Stimulated activated naive B cell treated with anti-CD40 and anti-IgM and Interleukin-4, amounts not matched to agents 10 μg/mL and 1 μg/mL and 100 μg/mL, for 72 hours (primary cell): ENCODE measurements around the gene BCL3.
"Not testable (repeated sequence)": the region's sequence is repeated elsewhere in the genome, so short reads cannot be mapped to it uniquely, and the experiment has no call there.

Experiments
- ATAC-seq, 2 donors: fragments of 150-1000 bp; cut with Tn5 transposase; replicated peaks; 2 replicates each; pipeline ENCODE4 v1.10.0; 2021; ENCODE audit warnings: moderate library complexity in 1 of 2
- DNase-seq: peaks from one replicate; pipeline ENCODE4 v3.0.0; 2021
- H3K27ac Mint-ChIP-seq: one replicate; pipeline ENCODE4 v1.8.0; 2022; ENCODE audit warnings: mild to moderate bottlenecking, mixed read lengths
- H3K27me3 Mint-ChIP-seq, 2 donors: one replicate each; pipeline ENCODE4 v1.8.0; 2022; ENCODE audit warnings: mixed read lengths in 2 of 2
- H3K36me3 Mint-ChIP-seq, 2 donors: one replicate each; pipeline ENCODE4 v1.8.0; 2022; ENCODE audit warnings: mixed read lengths in 2 of 2, mild to moderate bottlenecking in 1 of 2
- H3K4me1 Mint-ChIP-seq, 2 donors: one replicate each; pipeline ENCODE4 v1.8.0; 2022; ENCODE audit warnings: mixed read lengths in 2 of 2, mild to moderate bottlenecking in 1 of 2
- H3K4me3 Mint-ChIP-seq, 2 donors: one replicate each; pipeline ENCODE4 v1.8.0; 2022; ENCODE audit warnings: mild to moderate bottlenecking in 2 of 2, mixed read lengths in 2 of 2, moderate library complexity in 1 of 2
- H3K9me3 Mint-ChIP-seq, 2 donors: one replicate each; pipeline ENCODE4 v1.8.0; 2022; ENCODE audit warnings: mixed read lengths in 2 of 2, mild to moderate bottlenecking in 1 of 2

The BCL3 gene, protein sequence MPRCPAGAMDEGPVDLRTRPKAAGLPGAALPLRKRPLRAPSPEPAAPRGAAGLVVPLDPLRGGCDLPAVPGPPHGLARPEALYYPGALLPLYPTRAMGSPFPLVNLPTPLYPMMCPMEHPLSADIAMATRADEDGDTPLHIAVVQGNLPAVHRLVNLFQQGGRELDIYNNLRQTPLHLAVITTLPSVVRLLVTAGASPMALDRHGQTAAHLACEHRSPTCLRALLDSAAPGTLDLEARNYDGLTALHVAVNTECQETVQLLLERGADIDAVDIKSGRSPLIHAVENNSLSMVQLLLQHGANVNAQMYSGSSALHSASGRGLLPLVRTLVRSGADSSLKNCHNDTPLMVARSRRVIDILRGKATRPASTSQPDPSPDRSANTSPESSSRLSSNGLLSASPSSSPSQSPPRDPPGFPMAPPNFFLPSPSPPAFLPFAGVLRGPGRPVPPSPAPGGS

DNA sequence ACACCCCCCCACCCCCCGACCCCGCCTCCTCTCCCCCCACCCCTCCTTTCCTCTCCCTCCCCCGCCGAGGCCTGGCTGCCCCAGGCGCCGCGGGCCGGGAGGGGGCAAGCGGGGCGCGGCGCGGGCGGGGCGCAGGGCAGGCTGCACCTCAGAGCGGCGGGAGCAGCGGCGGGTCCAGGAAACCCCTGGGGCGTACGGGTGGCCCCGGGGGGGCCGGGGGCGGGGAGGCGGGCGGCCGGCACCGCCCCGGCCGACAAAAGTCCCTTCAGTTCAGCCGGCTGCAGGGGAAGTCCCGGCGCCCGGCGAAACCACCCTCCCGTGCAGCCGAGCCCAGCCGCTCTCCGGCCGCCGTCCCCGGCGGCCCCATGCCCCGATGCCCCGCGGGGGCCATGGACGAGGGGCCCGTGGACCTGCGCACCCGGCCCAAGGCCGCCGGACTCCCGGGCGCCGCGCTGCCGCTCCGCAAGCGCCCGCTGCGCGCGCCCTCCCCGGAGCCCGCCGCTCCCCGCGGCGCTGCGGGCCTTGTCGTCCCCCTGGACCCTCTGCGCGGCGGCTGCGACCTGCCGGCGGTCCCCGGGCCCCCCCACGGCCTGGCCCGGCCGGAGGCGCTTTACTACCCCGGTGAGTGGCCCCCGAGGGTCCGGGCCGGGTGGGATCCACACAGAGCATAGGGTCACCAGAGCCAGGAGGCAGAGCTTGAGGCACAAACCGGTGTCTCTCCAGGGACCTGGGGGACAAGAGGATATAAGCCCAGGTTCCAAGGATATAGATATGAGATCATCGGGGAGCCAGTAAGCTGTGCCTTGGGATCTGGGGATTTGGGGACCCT lies at the start of gene BCL3:
TSS of gene BCL3 (plus strand) at position 283 of the 829 bp plus-strand sequence. CDS start at position 366, 83 bp downstream.
- Mint-ChIP-seq H3K9me3 (no peaks in the 10 kb centered on the region), H3K4me3 (peak within 1 kb of the TSS; percentile 88 to 95), H3K27ac (peak within 1 kb of the TSS; percentile 95), H3K36me3 (peaks cover 23 to 35% of the 10 kb centered on the region in 2 donors), H3K4me1 (peaks cover 59 to 68% of the 10 kb centered on the region in 2 donors), H3K27me3 (no peaks in the 10 kb centered on the region)
- ATAC-seq (peak; percentile 35 to 52), DNase-seq (peak; percentile 69)

DNA sequence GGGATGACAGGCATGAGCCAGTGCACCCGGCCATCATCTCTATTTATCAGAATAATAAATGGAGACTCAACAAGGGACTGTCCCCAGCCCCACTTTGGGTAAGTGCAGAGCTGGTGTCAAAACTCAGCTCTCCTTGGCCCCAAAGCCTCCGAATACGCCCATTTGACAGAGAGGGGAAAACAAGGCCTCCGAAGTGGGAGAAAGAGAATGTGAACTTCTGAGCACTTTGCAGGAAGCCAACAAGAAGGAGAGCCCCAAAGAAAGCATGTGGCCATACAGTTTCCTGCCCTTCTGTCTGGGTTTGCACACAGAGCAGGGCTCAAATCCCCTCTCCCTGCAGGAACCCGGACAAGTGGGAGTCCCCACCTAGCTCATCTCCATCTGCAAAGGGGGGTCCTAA lies 48.0 kb upstream of the BCL3 start:
- peaks cover 24 to 35% of the 10 kb centered on the region in 2 donors for H3K27me3 Mint-ChIP-seq
- H3K36me3 Mint-ChIP-seq: no peaks in the 10 kb centered on the region
- ATAC-seq (no peak), DNase-seq (no peak)
- H3K27ac Mint-ChIP-seq: no peak overlapping the region
- no peaks in the 10 kb centered on the region for H3K4me1 Mint-ChIP-seq
- no peaks in the 10 kb centered on the region for H3K9me3 Mint-ChIP-seq
- no peak overlapping the region for H3K4me3 Mint-ChIP-seq

DNA sequence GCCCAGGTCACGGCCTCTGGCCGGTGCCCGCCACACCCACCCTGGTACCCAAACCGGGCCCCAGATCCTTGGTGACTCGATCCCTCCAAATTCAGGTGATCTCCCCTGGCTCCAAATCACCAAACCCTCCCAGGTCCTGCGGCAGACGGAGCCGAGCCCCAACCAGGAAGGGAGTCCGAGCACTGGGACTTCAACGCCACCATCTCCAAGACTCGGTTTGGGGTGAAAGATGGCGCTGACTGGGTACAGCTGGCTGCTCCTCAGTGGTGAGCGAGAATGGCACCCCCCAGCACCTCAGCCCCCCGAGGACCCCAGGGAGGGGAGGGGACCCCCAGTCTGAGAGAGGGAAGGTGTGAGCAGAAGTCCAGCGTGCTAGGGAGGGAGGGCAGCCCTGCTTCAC lies 47.3 kb upstream of the BCL3 start:
- no peak for DNase-seq
- Mint-ChIP-seq H3K27ac (no peak overlapping the region), H3K27me3 (peaks cover 24 to 32% of the 10 kb centered on the region in 2 donors), H3K4me3 (no peak overlapping the region), H3K36me3 (no peaks in the 10 kb centered on the region), H3K9me3 (no peaks in the 10 kb centered on the region), H3K4me1 (no peaks in the 10 kb centered on the region)
- no peak for ATAC-seq

DNA sequence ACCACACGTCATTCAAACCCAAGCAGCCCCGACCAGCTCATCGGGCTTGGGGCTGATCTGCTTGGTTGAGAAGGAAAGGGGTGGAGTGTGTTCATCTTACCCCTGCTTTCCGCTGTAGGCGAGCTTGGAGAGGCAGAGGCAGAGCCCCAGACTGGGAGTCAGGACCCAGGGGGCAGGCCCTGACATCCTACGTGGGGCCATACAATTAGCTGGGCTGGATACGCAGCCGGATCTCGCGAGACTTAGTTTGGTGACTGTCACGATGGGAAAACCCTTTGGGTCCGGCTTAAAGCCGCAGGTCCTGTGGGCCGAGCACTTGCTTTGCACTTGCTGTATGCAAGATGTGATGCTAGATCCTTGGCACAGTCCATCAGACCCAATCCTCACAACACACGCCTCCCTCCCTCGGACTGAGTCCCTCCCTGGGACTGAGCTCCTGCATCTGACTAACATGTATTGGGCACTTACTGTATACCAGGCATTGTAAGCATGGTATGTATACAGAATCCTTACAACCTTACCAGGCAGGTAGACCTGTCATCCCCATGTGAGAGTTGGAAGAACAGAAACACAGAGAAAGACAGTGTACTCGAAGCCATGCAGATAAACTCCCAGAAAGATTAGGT lies 45.8 kb upstream of the BCL3 start:
- ATAC-seq (no peak), DNase-seq (no peak)
- Mint-ChIP-seq H3K4me1 (no peaks in the 10 kb centered on the region), H3K27ac (no peak overlapping the region), H3K36me3 (no peaks in the 10 kb centered on the region), H3K27me3 (peaks cover 14 to 26% of the 10 kb centered on the region in 2 donors), H3K9me3 (no peaks in the 10 kb centered on the region), H3K4me3 (no peak overlapping the region)

DNA sequence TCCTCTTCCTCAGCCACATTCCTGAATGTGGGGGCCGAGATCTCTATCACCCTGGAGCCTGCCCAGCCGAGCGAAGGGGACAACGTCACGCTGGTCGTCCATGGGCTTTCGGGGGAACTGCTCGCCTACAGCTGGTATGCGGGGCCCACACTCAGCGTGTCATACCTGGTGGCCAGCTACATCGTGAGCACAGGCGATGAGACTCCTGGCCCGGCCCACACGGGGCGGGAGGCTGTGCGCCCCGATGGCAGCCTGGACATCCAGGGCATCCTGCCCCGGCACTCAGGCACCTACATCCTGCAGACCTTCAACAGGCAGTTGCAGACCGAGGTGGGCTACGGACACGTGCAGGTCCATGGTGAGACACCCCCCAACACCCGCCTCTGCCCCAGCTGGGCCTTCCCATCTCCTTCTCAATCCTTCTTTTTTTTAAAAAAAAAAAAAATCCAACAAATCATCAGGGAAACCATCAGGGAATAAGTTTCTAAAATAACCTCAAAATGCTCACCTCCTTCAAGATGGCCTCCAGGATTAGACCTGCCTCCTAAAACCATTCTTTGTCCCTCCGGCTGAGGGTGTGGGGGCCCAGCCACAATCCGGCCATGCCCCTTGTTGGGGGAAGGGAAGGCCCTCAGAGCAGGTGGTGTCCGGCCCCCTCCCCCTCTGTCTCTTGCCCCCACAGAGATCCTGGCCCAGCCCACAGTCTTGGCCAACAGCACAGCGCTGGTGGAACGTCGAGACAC lies 45.0 kb upstream of the BCL3 start:
- DNase-seq: no peak
- Mint-ChIP-seq H3K36me3 (no peaks in the 10 kb centered on the region), H3K4me1 (no peaks in the 10 kb centered on the region), H3K9me3 (no peaks in the 10 kb centered on the region), H3K27me3 (peaks cover 5 to 18% of the 10 kb centered on the region in 2 donors), H3K27ac (no peak overlapping the region), H3K4me3 (no peak overlapping the region)
- ATAC-seq: no peak

DNA sequence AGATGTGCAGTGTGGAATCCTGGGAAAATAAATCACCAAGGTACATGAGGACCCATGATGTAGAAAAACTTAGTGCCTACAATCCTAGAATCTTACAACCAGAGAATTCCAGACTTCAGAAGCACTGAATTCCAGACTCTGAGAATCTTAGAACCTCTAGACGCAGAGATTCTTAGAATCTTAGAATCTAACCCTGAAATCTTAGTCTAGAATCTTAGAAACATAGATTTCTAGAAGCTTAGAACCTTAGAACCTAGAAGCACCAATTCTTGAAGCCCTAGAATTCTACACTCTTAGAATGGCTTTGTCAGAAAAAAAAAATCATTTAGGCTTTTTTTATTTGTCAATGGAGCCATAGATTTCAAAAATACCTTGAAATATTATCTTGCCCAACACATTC lies 43.5 kb upstream of the BCL3 start:
- DNase-seq: no peak
- ATAC-seq: no peak

DNA sequence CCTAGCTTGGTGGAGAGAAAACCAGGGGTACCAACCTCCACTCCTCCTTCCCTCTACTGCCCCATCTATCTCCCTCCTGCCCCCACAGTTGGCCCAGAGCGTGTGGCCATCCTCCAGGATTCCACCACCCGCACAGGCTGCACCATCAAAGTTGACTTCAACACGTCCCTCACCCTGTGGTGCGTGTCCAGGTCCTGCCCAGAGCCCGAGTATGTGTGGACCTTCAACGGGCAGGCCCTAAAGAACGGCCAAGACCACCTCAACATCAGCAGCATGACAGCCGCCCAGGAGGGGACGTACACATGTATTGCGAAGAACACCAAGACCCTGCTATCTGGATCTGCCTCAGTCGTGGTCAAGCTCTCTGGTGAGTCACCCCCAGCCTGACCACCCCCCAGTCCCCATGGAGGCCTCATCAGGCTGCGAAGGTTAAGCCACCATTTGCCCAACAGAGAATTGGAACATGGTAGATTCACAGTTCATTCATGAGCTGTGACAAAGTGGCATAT lies 43.0 kb upstream of the BCL3 start:
- Mint-ChIP-seq H3K36me3 (no peaks in the 10 kb centered on the region), H3K27me3 (peaks cover 9 to 28% of the 10 kb centered on the region in 2 donors), H3K27ac (no peak overlapping the region), H3K4me3 (no peak overlapping the region), H3K4me1 (no peaks in the 10 kb centered on the region), H3K9me3 (peaks cover 0 to 2% of the 10 kb centered on the region in 2 donors)
- DNase-seq (no peak), ATAC-seq (no peak)

More for the DNA sequence above, 43.5 kb upstream of the BCL3 start:
- Mint-ChIP-seq H3K27me3 (peaks cover 3 to 22% of the 10 kb centered on the region in 2 donors), H3K9me3 (peaks cover 0 to 2% of the 10 kb centered on the region in 2 donors), H3K36me3 (no peaks in the 10 kb centered on the region), H3K27ac (no peak overlapping the region), H3K4me3 (no peak overlapping the region), H3K4me1 (no peaks in the 10 kb centered on the region)

DNA sequence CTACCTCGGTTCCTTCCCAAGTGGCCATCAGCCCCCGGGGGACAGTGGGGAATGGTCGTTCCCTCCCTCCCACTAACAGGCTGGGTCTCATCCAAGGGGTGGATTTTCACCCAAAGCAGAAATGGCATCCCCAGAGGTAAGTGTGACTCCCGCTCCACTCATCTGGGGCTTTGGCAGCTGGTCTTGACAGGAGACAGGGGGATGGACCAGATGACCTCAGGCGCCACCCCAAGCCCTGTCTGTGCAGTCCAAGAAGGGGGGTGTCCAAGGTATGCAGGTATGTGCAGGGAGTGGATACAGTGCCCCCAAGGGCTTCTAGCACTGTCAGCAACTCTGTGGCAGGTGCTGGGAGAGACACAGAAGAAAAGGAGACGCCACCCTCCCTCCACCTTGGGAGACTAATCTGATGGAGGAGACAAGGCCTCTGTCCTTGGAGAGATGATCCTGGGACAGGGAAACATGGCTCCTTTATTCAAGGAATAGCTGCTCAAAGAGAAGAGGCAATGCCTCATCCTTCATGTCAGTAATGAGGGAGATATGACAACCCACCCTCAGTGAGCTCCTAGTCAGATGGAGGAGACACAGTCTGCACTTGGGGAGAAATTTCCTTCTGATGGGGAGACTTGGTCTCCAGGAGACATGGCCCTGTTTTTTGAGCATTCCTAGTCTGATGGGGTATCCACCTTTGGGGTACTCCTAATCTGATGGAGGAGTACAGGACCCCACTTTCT lies 41.8 kb upstream of the BCL3 start:
- Mint-ChIP-seq H3K27ac (no peak overlapping the region), H3K9me3 (peaks cover 0 to 2% of the 10 kb centered on the region in 2 donors), H3K4me1 (peaks cover 0 to 3% of the 10 kb centered on the region in 2 donors)

DNA sequence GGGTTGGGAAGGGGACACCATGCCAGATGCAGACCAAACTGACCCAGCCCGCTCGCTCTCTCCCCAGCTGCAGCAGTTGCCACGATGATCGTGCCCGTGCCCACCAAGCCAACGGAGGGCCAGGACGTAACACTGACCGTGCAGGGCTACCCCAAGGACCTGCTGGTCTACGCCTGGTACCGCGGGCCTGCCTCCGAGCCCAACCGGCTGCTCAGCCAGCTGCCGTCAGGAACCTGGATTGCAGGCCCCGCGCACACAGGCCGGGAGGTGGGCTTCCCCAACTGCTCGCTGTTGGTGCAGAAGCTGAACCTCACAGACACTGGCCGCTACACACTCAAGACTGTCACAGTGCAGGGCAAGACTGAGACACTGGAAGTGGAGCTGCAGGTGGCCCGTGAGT lies 40.7 kb upstream of the BCL3 start:
- no peak for ATAC-seq
- no peaks in the 10 kb centered on the region for H3K36me3 Mint-ChIP-seq
- peaks cover 14 to 33% of the 10 kb centered on the region in 2 donors for H3K27me3 Mint-ChIP-seq
- peaks cover 0 to 2% of the 10 kb centered on the region in 2 donors for H3K9me3 Mint-ChIP-seq
- H3K27ac Mint-ChIP-seq: no peak overlapping the region
- no peak overlapping the region for H3K4me3 Mint-ChIP-seq
- peaks cover 0 to 3% of the 10 kb centered on the region in 2 donors for H3K4me1 Mint-ChIP-seq
- no peak for DNase-seq

More for the DNA sequence above, 41.8 kb upstream of the BCL3 start:
- H3K4me3 Mint-ChIP-seq: no peak overlapping the region
- DNase-seq (no peak), ATAC-seq (no peak)
- H3K36me3 Mint-ChIP-seq: no peaks in the 10 kb centered on the region
- peaks cover 14 to 35% of the 10 kb centered on the region in 2 donors for H3K27me3 Mint-ChIP-seq

DNA sequence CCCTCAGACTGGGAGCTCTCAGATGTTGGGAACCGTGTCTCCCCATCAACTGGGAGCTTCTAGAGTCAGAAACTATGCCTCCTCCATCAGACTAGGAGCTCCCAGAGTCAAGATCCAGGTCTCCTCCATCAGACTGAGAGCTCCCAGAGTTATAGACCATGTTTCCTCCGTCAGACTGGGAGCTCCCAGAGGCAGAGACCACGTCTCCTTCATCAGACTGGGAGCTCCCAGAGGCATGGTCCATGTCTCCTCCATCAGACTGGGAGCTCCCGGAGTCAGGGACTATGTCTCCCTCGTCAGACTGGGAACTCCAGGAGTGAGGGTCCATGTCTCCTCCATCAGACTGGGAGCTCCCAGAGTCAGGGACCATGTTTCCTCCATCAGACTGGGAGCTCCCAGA lies 39.6 kb upstream of the BCL3 start:
- peaks cover 0 to 3% of the 10 kb centered on the region in 2 donors for H3K4me1 Mint-ChIP-seq
- DNase-seq (no peak), ATAC-seq (no peak)
- peaks cover 14 to 29% of the 10 kb centered on the region in 2 donors for H3K27me3 Mint-ChIP-seq
- no peaks in the 10 kb centered on the region for H3K36me3 Mint-ChIP-seq
- no peak overlapping the region for H3K27ac Mint-ChIP-seq
- H3K4me3 Mint-ChIP-seq: no peak overlapping the region
- peaks cover 0 to 2% of the 10 kb centered on the region in 2 donors for H3K9me3 Mint-ChIP-seq

DNA sequence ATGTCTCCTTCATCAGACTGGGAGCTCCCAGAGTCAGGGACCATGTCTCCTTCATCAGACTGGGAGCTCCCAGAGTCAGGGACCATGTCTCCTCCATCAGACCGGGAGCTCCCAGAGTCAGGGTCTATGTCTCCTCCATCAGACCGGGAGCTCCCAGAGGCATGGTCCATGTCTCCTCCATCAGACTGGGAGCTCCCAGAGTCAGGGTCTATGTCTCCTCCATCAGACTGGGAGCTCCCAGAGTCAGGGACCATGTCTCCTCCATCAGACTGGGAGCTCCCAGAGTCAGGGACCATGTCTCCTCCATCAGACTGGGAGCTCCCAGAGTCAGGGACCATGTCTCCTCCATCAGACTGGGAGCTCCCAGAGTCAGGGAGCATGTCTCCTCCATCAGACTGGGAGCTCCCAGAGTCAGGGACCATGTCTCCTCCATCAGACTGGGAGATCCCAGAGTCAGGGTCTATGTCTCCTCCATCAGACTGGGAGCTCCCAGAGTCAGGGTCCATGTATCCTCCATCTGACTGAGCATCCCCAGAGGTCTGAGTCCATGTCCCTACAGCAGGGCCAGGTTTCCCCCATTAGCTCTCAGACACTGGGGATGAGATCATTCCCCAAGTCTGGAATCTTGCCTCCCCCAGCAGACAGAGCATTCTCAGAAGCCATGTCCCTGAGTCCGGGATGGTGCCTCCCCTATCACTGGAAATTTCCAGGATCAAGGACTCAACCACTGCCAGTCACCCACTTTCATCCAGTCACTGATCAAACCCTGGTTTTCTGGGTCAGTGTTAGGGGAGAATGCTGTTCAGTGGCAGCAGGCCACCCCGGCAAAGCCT lies 38.9 kb upstream of the BCL3 start:
- H3K4me1 Mint-ChIP-seq, H3K36me3 Mint-ChIP-seq, ATAC-seq, DNase-seq, H3K27ac Mint-ChIP-seq, H3K4me3 Mint-ChIP-seq, H3K9me3 Mint-ChIP-seq: not testable (repeated sequence)
- H3K27me3 Mint-ChIP-seq: peaks cover 14 to 29% of the 10 kb centered on the region in 2 donors

DNA sequence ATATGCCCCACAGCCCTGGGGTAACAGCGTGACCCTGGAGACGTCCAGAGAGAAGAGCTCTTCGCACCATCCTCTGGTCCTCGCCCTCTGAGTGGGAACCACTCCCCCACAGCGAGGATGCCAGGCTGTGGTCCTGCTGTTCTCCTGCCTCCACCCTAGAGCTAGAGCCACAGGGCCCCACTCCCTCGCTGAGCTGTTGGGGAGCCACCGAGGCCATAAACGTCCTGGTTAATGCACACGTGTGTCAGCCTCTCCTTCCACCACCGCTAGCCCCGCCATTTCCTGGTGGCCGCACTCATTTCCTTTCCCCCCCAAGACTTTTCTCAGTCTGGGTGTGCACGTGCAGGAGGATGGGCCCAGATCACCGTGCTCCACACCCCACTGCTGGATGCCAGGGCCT lies 38.0 kb upstream of the BCL3 start:
- peaks cover 0 to 3% of the 10 kb centered on the region in 2 donors for H3K4me1 Mint-ChIP-seq
- H3K27me3 Mint-ChIP-seq: peaks cover 14 to 32% of the 10 kb centered on the region in 2 donors
- H3K9me3 Mint-ChIP-seq: peaks cover 12 to 14% of the 10 kb centered on the region in 2 donors
- no peak overlapping the region for H3K27ac Mint-ChIP-seq
- no peak overlapping the region for H3K4me3 Mint-ChIP-seq
- DNase-seq (no peak), ATAC-seq (no peak)
- no peaks in the 10 kb centered on the region for H3K36me3 Mint-ChIP-seq
